Frontal cortex (tissue), 4 donors: ENCODE data around the gene C13orf46. TPM values are rescaled to one million over a fixed set of nuclear protein-coding genes. Genes with fewer than 3 reads are reported as not detected.

ENCODE experiments used
- DNase-seq, 2 donors: peaks; one replicate each; pipeline ENCODE4 v3.0.0; 2012; ENCODE audit warnings: low spot score in 2 of 2
- FAIRE-seq: peaks from 2 replicates; lab custom pipeline; 2012; peaks lifted over from hg19 to GRCh38; lab: Jason Lieb, UNC
- total RNA-seq: library from RNA; depleted of rRNA; stranded (reverse); fragments of >200 nt; gene quantifications from one replicate; pipeline ENCODE4 v1.2.3, GENCODE V29; 2014
- donor health status: control.
- donor health status: control.
- donor health status: control.

C13orf46 gene
- total RNA-seq, 1 donor from 2014 or later = under 0.01 TPM

DNA sequence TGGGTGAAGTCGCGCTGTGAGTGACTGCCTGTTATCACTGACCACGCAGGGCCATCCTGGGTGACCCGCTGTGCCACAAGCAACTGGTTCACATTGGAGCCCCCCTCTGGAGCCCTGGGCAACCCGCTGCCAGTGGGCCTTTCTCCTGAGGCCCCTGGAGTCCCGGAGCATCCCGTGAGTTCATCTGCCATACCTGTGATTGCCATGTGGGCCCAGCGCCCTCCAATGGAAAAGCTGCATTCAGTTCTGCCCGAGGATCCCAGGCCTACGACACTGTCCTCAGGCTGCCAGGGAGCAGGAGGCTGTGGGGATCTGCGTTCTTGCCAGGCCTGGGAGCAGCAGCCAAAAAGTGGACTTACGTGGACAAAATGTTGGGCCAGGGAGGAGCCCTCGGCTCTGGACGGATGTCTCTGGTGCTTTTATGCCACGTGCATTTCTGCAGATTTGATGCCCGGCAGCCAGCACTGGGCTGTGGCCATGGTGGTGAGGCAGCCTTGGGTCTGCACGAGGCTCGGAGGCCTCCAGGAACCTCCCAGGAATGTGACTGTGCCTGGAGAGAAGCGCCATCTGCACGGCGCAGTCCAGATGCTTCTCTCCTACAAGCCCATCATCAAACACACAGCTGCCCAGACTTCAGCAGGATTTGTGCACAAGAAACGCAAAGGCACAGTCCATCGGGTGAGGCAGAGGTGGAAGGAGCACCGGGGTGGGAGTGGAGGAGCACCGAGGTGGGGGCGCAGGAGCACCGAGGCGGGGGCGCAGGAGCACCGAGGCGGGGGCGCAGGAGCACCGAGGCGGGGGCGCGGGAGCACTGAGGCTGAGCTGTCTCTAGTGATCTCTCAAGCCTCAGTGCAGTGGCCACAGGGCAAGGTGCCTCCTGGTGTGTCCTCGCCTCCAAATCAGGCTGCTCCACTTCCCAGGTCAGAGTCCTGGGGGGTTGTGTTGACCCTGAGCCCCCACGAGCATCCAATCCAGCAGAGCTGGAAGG, 44.0 kb downstream of the C13orf46 start:
- no peak for FAIRE-seq
- no peak for DNase-seq

DNA sequence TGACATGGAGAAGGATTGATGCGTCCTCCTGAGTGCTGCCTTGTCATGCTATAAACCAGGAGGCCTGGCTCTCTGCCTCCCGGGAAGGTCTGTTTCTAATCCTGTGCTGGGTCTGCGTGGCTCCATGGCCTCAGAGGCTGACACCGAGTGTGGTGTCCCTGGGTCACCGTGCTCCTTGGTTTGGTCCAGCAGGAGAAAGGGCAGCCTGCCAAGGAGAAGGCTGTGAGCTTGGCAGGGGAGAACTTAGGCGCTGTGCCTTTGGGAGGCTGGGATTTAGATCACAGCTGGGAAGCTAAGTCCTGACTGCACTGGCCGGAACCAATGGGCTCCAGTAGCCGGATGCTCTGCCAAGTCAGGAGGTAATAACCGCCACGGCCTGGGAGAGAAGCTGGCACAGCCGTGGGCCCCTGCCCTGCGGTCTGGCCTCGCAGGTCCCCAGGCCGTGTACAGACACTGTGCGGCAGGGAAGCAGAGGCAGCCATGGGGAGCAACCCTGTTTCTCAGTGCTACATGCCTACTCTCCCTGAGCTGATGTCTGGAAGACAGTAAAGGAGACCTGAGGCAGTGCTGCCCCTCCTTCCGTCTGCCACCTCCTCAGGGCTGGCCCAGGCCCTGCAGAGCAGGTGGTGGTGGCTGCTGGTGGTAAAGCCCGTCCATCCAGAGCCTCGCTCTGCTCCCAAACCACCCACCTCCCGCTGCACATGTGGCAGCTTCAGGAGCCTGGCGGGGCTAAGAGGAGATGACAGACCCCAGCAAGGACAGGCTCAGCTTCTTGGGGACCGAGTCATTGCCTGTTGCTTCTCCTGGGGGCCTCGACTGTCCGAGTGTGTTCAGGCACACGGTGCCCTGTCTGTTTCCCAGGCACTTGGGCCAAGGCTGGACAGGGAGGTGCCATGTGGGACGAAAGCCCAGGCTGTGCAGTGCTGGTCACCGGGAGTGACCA, 44.9 kb downstream of the C13orf46 start:
- no peak for FAIRE-seq
- DNase-seq = peak; percentile 57 to 68

DNA sequence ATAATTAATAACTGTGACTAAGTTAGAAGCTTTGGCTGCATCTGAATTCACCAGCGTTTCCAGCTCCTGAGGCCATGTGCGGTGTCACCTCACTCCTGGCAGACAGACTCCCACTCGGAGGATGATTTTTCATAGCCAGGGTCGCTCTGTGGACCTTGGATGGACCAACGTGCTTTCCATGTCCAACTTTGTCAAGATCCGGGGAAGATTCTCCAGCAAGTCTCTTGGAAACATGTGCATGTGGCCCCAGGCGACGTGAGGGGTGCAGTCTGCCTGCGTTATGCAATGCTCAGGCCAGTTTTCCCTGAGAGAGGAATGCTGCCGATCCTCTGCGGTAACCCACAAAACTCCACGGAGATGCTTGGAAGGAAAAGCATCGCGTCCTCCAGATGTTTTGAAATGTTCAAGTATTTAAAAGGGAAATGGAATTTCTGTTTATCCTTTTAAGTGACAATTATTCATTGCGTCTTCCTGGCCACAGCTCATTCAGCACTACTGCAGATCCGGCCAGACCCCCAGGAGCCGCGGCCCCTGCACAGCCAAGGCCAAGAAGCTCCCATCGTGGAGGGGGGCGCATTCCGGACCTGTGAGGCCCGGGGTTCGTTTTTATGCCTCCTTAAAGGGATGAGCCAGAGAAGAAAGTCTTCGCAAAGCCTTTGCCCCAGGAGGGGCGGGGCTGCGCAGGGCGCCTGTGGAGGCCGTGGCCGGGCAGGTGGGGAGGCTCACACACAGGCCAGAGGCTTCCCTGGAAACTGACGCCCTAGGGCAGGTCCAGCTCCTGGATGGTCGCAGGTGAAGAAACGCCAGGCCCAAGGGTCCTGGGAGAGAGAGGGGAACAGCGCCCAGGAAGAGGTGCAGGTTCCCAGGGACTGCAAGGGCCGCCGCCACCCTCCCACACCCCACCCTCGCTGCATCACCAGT, 46.0 kb downstream of the C13orf46 start:
- DNase-seq = no peak
- FAIRE-seq = no peak

DNA sequence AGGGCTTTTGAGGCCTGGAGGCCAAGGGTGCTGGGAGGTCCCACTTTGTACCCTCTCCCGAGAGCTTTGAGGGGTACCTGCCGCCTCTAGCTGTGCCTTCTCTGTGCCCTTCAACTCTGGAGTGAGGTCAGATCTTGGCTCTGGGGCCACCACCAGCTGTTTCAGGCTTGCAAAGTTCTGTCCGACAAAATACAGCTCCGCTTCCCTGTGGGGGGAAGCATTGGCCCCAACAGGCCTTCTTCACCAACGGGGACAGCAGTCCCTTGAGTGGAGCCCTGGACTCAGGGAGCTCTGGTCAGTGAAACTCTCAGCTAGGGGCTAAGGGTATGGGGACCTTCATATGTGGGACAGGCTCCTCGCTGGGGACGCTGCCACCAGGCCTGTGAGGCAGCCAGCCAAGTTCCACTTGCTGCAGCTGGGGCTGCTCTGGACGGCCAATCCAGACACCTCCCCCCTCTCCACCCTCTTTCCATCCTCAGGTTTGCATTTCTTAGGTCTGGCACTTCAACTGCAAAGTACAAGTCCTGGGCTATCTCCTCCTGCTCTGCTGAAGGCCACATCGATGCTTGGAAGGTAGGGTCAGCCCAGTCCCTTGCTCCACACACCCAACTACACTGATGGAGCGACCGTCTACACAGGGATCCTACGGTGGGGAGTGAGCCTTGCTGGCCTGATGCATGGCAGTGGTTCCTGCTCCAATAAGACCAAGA, 46.8 kb downstream of the C13orf46 start:
- FAIRE-seq (no peak), DNase-seq (no peak)

DNA sequence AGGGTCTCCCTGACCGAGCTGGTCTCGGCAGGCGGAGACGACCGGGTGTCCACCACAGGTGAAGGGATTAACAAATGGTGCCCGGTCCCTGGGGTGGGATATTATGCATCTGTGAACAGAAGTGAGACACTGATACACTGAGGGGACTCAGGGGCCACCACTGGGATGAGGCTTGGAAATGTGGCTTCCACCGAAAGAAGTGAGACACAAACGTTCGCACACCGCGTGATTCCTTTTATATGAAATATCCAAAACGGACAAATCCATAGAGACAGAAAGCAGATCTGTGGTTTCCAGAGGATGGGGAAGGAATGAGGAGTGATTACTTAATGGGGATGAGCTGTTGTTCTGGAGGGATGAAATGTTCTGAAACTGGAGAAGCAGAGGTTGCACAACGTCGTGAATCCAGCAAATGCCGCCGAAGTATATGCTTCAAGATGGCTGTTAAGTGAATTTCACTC, 47.5 kb downstream of the C13orf46 start:
- DNase-seq (no peak), FAIRE-seq (no peak)

DNA sequence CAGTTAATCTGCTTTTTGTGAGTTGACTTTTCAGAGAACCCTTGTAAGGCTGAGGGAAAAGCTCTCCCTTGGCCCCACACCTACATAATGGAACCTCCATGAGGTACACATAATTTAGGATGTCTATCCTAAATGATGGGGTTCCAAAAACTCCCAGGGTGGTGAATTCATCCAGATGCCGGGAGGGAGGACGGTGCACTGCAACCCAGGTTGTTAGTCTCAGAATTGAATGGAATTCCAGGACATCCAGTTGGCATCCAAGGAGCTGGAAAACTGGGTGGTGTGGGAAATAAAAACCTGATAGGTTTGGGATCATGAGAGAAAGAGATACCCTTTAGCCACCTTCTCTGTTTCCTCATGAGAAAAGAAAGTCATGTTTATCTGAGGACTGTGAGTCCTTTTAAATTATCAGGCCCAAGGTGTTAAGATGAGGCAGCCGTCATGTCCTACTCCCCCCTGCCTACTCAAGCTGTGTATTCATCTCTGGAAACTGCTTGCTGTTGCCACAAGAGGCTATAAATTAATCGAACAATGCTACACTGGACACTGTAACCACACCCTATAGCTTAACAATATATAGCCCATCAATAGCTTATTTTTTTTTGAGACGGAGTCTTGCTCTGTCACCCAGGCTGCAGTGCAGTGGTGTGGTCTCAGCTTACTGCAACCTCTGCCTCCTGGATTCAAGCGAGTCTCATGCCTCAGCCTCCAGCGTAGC, 49.5 kb downstream of the C13orf46 start:
- DNase-seq = no peak
- no peak for FAIRE-seq

DNA sequence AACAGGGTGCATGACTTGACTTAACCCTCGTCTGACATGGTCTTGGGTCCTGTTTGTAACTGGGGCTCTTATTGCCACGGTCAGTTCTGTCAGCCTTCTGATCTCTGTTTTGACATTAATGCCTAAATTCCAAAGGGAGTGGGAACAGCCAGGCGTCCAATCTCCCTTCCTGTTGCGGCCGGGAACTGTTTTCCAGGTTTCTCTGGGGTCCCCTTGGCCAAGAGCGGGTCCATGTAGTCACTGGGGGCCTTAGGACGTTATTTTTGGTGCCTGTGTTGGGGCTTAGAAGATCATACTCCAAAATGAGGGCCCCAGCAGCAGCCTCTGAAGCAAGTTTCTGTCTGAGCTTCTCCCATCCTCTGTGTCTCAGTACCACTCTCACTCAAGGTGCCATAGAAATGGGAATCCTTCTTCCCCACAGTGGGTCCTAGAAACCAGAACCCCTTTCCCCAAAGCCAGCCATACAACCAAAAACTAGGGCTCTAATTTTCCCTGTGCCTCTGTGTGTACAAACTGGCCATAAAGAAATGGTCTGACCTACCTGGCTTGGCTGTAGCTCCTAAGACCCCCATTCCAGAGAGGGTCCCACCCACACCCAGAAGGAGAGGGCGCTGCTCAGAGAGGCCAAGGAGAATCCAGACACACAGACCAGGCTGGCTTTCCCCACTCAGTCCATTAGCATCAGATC, 50.4 kb downstream of the C13orf46 start:
- DNase-seq (no peak), FAIRE-seq (no peak)

DNA sequence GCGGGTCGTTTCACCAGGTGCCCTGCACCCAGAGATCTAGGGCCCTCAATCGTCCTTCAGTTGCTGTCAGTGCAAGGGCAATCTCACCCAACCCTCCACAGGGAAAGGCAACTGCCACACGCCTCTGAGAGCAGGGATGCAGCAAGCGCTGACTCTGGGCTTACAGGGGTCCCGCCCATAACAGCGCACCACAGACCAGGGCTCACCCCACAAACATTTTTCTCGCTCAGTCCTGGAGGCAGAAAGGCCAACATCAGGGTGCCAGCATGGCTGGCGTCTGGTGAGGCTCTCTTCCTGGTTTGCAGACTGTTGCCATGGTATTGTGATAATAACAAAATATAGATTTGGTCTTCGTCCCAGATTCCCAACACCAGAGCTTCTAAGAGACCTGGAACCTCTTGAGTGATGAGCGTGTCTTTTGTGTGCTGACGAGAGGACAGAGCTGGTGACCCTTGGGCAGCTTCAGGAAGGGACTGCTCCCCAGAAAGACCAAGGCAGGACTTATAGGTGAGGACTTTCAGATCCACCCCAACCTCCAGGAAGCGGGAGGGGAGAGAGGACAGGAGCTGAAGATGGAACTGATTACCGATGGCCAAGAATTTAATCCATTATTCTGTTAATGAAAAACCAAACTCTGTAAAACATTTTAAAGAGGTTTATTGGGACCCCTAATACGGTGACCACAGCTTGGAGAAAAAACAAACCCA, 51.3 kb downstream of the C13orf46 start:
- FAIRE-seq (no peak), DNase-seq (no peak)

DNA sequence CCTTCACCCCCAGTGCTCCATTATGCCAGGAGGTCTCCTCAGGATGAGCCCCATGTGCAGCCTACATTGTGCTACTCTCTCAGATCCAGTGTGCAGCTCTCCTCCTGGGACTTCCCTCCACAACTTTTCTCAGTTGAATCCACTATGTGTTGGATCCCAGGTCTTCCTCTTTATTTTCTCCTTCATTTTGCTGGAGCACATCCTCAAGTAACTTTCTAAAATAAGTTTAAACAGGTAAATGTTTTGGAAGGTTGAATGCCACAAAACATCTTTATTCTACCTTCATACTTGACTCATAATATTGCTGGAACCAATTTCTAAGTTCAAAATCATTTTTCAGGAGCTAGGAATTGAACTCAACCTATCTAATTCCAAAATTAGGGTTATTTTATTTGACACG, 52.1 kb downstream of the C13orf46 start:
- FAIRE-seq (no peak), DNase-seq (no peak)

DNA sequence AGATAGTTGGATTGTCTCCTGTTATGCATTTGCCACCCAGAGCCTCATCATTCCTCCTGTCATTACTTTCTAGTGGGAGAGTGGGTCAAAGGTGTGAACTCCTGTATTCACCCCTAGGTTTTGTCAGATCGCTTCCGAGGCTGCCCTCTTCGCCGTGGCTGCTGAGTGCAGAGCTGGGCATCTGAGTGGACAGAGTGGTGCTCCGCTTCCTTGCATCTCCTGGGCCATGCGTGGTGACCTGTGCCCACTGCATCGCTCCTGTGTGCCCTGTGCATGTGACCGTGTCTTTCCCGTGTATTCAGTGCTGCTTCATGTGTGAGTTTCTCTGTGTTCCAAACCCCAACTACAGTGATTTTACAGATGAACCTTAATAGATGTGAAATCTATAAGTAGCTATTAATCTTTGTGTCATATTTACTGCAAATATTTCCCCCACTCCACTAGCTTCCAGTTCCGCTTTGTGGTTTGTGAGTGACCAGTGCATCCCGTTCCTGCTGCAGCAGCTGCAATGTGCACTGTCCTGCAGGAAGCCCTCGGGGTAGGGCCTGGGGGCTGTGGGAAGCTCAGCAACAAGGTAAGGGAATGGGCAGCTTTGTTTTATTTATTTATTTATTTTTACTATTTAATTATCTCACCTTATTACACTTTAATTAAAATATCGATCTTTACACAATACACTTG, 53.1 kb downstream of the C13orf46 start:
- FAIRE-seq (no peak), DNase-seq (no peak)

DNA sequence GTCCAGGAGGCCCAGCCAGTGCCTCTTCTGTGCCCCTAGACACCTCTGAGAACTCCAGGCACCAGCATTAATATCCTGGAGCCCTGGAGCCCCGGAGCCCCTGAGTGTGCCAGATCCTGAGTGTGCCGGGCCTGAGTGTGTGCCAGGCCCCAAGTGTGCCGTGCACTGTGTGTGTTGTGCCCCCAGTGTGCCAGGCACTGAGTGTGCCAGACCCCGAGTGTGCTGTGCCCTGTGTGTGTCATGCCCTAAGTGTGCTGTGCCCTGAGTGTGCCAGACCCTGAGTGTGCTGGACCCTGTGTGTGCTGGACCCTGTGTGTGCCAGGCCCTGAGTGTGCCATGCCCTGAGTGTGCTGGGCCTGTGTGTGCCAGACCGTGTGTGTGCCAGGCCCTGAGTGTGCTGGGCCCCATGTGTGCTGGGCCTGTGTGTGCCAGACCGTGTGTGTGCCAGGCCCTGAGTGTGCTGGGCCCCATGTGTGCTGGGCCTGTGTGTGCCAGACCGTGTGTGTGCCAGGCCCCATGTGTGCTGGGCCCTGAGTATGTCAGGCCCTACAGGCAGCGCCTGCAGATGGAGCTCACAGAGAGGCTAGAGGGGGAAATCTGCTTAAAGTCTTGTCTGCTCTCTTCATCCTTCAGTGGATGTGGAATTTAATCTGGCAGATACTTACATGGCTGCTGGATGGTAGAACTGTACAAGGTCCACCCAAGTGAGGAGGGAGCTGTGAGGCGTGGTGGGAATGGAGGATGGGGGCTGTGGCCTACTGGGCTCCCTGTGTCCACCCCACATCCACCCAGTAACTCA, 53.9 kb downstream of the C13orf46 start:
- no peak for FAIRE-seq
- no peak for DNase-seq

DNA sequence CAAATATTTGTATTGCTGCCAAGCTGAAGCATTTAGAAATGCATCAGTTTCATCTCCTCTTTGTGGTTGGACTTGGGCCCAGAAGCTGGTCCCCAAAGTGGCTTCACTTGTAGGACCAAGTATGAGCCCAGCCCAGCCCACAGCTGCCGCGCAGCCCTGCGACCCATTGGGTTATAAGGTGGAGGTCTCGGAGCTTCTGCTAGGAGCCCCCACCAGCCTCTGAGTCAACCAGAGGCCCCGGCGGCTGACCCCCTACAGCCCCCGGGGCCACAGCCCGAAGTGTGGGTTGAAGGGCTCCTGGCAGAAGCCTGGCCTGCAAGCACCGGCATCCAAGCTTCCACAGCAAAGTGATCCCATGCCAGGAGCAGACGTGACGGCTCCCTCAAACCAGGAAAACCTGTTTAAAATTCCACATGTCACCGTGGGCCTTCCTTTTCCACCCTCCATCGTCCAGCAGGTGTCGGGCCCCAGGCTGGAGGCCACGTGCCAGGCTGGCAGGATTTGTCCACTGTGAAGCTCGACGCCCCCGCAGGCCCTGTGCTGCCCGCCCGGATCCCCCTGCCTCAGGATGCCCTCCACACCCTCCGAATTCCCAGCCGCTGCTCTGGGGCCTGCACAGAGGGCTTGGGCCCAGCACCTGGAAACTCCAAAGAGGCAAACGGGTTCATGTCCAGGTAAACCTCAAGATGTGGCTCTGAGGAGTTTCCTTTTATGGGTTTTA, 54.7 kb downstream of the C13orf46 start:
- DNase-seq (no peak), FAIRE-seq (no peak)

DNA sequence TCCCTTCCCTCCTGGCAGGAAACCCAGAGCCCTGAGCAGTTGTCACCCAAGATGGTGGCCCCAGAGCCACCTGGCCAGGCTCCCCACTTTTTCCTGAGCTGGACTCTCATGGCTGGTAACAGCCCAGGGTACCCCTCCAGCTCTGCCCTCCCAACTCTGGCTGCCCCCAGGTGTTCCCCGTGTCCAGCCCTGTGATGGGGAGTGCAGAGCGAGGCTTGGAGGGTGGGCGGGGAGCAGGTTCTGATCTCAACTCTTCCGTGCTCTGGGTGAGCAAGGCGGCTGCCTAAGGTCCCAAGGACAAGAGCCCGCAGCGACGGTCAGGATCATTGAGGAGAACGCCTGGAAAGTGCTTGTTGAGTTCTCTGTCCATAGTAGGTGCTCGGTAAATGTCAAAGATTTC, 55.3 kb downstream of the C13orf46 start:
- no peak for DNase-seq
- no peak for FAIRE-seq

DNA sequence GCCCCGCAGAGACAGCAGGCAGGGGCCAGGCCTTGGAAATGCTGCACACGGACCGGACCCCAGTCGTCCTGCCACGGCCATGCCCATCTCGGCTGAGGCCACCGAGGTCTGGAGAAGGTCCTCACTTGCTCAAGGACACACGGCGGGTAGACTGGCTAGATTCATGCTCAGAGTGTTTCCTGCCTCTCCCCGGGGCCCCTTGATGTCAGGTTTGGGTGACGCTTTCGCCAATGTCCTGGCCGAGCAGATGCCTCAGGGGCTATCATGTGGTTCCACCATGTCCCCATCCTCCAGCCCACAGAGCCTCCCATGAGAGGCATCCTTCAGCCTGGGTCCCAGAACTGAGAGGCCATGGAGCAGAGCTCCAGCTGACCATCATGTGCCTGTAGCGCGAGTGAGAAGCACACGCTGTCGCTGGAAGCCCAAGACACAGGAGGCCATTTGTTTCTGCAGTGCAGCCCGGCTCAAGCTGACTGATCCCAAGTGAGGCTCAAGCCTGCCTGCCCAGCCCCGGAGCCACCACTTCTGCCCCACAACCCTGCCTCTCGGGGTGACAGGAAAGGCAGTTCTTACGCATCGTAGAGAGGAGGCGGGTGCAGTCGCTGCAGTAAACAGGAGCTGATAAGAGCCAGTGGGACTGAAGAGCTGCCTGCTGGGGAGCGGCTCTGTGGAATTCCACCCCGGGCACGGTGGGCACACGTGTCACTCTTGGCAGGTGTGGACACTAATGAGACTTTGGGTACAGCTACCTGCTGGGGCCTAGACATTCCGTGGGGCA, 56.1 kb downstream of the C13orf46 start:
- no peak for FAIRE-seq

More for the DNA sequence above, 56.1 kb downstream of the C13orf46 start:
- DNase-seq = no peak
